Tibial nerve (tissue), 3 donors: ENCODE data around the gene MSX1.

ENCODE experiments used
- POLR2A ChIP-seq, 2 donors: fragments of 450-650 bp; IDR thresholded peaks; one replicate each; pipeline ENCODE4 v1.6.1; 2017; ENCODE audit warnings: antibody characterized with exemption in 2 of 2, mild to moderate bottlenecking in 2 of 2, moderate library complexity in 2 of 2
- TF ChIP-seq, protein P1 (sequence below), 5 experiments: fragments of 200-600 bp in 3 of 5; fragments of 450-650 bp in 2 of 5; sonication (generic) in 3 of 5; IDR thresholded peaks; one replicate each; pipeline ENCODE4 v1.5.1; 2016 to 2019; ENCODE audit warnings: antibody characterized with exemption in 5 of 5, mild to moderate bottlenecking in 3 of 5, moderate library complexity in 2 of 5

DNA sequence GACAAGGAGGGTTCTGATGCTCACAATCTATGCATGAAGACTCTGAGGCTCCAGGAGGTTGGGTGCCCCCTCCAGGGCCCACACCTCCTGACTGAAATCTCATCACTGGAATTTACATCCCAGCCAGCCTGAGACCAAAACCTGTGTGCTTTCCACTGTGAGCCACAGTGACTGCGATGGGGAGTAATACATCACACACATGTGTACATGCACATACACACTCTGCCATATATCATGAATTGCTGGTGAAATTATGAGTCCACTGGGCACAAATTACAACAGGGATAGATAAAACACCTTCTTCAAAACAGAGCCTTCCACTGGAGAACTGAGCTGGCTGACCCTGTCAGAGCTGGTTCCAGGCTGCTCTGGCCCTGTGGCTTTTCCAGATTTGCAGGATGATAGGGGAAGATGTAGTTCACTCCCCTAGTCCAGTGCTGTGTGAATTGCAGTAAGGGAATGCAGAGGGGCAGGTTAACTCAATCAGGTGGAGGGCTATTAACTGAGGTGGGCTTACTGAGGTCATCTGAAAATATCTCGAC lies 35.8 kb upstream of the MSX1 start:
- TF ChIP-seq, protein P1, sequence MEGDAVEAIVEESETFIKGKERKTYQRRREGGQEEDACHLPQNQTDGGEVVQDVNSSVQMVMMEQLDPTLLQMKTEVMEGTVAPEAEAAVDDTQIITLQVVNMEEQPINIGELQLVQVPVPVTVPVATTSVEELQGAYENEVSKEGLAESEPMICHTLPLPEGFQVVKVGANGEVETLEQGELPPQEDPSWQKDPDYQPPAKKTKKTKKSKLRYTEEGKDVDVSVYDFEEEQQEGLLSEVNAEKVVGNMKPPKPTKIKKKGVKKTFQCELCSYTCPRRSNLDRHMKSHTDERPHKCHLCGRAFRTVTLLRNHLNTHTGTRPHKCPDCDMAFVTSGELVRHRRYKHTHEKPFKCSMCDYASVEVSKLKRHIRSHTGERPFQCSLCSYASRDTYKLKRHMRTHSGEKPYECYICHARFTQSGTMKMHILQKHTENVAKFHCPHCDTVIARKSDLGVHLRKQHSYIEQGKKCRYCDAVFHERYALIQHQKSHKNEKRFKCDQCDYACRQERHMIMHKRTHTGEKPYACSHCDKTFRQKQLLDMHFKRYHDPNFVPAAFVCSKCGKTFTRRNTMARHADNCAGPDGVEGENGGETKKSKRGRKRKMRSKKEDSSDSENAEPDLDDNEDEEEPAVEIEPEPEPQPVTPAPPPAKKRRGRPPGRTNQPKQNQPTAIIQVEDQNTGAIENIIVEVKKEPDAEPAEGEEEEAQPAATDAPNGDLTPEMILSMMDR (IDR thresholded peaks at IDR 0.05): no peak
- TF ChIP-seq POLR2A (IDR thresholded peaks at IDR 0.05): no peak
